GM15510 (cell line): Measurements from ENCODE around the gene SLC22A7.

Experiments used
- POLR2A ChIP-seq: IDR thresholded peaks from 3 replicates; pipeline ENCODE4 v1.6.1; 2011; ENCODE audit warnings: borderline replicate concordance; ENCODE audit not compliant: insufficient read length; ENCODE audit errors: extremely low read depth

The SLC22A7 gene

GRCh38 chr6:43275801-43276576, 22.1 kb upstream of the SLC22A7 start:
- no peak for TF ChIP-seq POLR2A

GRCh38 chr6:43276577-43277305, 21.3 kb upstream of the SLC22A7 start:
- no peak for TF ChIP-seq POLR2A

GRCh38 chr6:43277306-43277642, 20.8 kb upstream of the SLC22A7 start:
- no peak for TF ChIP-seq POLR2A

GRCh38 chr6:43277643-43278523, 20.2 kb upstream of the SLC22A7 start:
- TF ChIP-seq POLR2A = no peak

- TF ChIP-seq POLR2A = no peak
These were observed 19.5 kb upstream of the SLC22A7 start for GRCh38 chr6:43278524-43279078.

GRCh38 chr6:43280234-43280633, 17.8 kb upstream of the SLC22A7 start:
- TF ChIP-seq POLR2A = no peak

- no peak for TF ChIP-seq POLR2A
These were observed 16.0 kb upstream of the SLC22A7 start for GRCh38 chr6:43282060-43282459.

GRCh38 chr6:43282636-43283513, 15.2 kb upstream of the SLC22A7 start:
- no peak for TF ChIP-seq POLR2A

- no peak for TF ChIP-seq POLR2A
These were observed 14.6 kb upstream of the SLC22A7 start for GRCh38 chr6:43283514-43283901.

- TF ChIP-seq POLR2A = no peak
These were observed 14.2 kb upstream of the SLC22A7 start for GRCh38 chr6:43283905-43284304.

- no peak for TF ChIP-seq POLR2A
These were observed 12.9 kb upstream of the SLC22A7 start for GRCh38 chr6:43284991-43285781.

GRCh38 chr6:43285832-43286231, 12.2 kb upstream of the SLC22A7 start:
- no peak for TF ChIP-seq POLR2A

GRCh38 chr6:43286456-43286979, 11.5 kb upstream of the SLC22A7 start:
- TF ChIP-seq POLR2A = no peak
